NCI-H146 treated with DMSO at 0.1 percent for 48 hours (cell line): ENCODE data around the gene GP9.
"Not testable (repeated sequence)": the region's sequence is repeated elsewhere in the genome, so short reads cannot be mapped to it uniquely, and the experiment has no call there.

Source experiments
- DNase-seq: peaks from one replicate; lab custom pipeline; 2025; ENCODE audit not compliant: unreplicated experiment; lab: John Stamatoyannopoulos, UW

The GP9 gene

DNA sequence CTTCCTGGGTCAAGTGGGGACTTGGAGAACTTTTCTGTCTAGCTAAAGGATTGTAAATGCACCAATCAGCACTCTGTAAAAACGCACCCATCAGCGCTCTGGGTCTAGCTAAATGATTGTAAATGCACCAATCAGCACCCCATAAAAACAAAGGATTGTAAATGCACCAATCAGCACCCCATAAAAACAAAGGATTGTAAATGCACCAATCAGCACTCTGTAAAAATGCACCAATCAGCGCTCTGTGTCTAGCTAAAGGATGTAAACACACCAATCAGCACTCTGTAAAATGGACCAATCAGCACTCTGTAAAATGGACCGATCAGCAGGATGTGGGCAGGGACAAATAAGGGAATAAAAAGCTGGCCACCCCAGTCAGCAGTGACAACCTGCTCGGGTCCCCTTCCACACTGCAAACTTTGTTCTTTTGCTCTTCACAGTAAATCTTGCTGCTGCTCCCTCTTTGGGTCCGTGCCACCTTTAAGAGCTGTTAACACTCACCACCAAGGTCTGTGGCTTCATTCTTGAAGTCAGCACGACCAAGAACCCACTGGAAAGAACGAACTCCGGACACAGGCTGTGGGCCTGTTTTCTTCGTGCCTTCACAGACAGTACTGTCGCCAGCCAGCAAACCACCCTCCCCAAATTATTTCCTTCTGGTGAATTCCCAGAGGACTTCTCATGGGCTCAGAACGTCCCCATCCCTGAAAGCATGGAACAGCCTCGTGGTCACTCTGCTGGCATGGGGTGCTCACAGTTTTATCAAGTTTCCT lies 8.9 kb downstream of the GP9 start:
- DNase-seq, result not testable (repeated sequence)

DNA sequence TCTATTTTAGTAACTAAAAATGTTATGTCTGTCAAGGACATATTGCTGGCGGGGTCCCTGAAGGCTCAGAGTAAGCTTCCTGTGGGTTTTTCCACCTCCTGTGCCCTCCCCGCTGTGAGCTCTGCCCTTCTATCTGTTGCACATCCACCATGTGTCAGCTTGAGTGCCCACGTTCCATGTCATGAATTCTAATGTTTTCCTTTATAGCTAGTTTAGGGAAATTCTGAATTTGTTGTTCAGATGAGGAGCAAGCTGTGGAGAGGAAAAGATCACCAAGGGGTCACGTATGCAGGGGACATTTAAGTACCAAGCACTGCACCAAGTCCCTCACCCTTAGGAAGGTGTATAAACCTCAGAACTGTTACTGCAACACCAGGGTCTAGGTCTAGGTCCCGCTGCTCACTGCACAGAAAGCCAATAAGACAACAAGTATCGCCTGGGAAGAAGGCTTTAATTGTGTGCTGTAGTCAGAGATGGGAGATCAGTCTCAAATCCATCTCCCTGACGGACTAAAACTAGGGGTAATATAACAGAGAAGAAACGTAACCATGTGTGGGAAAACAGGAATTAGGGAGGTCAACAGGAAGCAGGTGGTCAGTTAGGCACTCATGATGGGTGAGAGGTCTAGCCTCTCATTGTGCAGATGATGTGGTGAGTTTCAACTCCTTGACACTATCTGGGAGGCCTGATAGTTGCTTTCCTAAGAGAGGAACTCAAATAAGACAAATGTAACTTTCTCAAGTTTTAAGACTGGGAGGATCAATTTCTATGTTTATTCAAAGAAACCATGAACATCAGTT lies 9.7 kb downstream of the GP9 start:
- DNase-seq, result no peak

DNA sequence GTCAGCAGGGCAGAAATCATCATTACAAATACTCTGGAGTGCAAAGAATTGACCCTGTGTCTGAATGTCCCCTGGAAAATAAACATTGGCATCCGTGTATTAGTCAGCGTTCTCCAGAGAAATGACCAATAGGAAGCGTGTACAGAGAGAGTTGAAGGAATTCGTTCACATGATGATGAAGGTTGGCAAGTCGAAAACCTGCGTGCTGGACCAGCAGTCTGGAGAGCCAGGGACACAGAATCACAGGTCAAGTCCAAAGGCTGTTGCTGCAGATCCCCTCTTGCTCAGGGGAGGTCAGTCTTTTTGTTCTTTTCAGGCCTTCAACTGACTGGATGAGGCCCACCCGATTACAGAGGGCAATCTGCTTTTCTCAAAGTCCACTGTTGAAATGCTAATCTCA lies 16.6 kb downstream of the GP9 start:
- DNase-seq, result no peak

DNA sequence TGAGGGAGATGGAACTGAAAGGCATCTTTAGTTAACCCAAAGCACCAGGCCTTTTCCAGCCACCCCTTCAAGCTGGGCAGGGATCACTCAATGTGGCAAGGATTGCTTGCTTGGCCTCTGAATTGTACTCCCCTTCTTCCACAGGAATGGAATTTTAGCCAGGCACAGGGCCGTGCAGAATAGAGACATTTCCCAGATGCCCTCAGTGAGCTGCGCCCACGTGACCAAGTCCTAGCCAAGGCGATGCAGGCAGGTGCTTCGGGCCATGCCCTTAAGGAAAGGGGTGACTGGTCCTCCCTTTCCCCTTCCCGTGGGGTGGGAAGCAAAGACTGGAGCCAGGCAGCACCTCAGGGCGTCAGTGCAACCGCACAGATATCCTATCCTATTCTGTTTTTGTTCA lies 17.9 kb downstream of the GP9 start:
- DNase-seq, result no peak

DNA sequence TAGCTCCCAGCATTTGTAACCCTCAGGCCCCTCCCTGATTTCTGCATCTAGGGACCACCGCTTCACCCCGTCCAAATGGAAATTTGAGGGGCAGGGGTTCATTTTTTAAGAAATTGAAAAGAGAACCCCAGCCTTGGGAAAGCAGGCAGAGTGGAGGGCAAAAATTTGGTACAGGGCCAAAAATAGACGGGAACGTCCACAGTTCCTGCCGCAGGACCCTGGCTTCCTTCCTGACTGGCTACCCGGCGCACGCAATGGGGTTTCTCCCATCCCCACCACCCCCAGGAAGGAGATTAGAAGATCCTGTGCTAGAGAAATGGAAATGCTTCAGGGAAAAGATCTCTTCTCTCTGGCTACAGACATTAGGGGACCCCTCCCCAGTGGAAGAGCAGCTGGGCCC lies 20.9 kb downstream of the GP9 start:
- DNase-seq, result no peak

DNA sequence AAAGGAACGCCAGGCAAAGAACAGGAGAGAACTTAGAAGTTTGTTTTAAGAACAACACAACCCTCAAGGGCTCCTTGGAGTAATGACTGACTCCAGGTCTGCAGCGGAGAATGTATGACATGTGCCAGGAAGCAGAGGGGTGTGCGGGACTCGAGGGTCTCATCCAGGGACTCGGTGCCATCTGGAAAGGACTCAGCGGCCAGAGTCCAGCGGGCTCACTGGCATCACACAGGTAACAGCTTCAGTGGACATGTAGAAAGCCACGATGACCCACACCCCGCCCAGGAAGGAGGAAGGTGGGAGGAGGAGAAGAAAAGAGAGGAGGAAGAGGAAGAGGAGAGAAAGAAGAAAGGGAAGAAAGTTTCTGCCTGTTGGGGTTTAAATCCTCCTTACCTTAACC lies 21.4 kb downstream of the GP9 start:
- DNase-seq, result no peak

DNA sequence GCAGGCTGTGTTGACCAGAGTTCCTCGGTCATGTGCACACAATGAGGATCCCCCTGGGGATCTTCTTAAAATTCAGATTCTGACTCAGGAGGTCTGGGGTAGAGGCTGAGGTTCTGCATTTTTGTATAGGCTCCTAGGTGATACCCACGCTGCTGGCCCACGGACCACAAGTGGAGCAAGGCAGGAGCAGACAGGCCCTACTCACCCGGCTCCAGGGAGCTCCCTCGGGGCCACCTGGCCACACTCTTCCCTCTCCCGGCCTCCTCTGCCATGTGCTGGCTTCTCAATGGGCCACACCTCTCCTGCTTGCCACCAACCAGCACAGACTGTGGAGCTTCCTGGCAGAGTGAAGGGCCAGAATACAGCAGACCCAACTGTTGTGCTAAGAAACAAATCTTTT lies 23.9 kb downstream of the GP9 start:
- no peak for DNase-seq

DNA sequence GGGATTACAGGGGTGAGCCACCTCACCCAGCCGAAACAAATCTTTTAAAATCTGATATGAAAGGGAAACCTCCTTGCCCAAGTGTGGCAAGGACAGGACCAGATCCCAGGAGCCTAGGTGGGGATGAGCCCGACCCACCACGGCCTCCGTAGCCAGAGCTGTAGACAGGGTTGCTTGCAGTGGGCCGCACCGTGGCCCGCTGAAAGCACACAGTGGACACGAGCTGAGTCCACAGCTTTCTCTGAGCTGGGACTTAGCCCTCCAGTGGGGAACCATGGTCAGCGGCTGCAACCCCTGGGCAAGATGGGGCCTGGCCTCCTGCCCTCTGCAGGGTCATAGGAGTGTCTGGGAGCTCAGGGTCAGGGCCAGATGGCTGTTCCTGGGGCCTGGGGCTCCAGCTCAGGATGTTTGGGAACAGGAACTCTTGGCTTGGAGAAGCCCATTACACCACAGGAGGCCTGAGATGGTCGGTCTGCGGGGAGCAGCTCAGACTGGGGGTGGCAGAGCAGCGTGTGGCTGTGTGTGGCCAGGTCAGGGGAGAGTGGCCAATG lies 24.7 kb downstream of the GP9 start:
- DNase-seq, result no peak

DNA sequence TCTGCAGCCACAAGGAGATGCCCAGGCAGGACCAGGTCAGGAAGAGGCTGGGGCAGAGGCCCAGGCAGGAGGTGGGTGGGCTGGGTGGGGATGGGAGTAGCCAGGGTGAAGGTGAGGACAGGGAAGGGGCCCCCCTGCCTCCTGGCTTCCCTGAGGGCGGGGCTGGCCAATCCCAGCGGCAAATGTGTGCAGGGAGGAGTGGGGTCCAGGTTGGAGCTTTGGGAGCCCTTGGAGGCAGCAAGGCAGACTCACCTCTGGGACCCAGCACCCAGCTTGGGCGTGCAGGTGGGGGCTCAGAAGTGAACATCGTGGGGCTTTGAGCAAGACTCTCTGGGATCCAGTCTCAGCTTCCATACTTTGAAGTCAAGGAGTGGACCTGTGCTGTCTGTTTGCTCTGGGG lies 25.2 kb downstream of the GP9 start:
- DNase-seq, result no peak

DNA sequence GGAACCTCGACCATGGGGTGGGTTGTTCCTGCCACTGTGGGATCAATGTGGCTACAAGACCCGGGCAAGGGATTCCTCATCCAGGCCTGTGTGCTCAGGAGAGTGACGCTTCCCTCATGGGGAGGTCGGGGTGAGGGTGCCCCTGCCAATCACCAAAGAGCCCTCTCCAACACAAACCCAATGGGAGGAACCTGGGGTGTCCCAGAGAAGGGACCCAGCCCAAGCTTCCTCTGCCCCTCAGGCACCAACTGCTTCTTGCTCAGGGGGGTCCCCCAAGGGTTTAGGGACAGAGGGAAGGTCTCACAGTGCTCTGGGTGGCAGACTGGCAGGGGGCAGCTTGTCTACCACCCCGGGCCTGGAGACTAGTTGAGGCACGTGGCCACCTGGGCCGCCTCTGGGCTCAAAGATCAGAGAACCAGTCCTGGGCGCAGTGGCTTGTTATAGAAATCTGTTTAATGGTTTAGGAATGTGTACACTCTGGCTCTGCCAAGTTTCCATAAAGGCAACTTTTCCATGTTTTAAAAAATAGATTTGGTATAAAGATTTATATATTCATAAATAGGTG lies 26.6 kb downstream of the GP9 start:
- DNase-seq, result no peak

DNA sequence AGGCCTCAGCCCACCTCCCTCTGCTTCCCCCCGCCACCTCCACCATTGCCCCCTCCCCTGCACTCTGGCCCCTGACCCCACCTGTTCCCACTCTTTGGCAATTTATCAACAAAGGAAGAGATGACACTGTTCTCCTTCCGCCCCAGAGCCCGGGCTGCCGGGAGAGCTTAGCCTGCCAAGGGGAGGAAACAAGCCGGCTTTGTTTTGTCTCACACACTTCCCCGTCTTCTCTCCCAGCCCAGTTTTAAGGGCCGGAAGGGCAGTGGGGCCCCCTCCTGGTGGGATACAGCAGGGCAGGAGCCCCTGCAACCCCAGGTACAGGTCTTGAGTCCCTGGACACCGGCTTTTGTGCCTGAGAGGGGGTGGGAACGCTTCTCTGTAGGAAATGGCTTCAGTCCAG lies 27.3 kb downstream of the GP9 start:
- peak; percentile 20 for DNase-seq

DNA sequence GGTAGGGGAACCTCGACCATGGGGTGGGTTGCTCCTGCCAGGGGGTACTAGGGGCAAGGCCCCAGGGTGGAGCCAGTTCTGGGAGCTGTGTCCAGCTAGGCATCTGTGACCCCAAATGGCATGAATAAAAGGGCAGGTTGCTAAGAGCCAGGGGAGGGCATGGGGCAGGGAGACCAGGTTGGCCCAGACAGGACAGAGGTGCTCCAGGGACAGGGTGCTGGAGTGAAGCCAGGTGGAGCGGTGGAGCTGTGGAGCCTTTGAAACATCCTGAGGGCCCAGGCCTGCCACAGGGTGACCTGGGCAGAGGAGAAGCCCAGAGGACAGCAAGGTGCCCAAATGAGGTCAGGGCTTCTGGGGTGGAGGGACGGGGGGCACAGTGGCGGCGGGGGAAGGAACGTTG lies 27.7 kb downstream of the GP9 start:
- DNase-seq, result not testable (repeated sequence)

DNA sequence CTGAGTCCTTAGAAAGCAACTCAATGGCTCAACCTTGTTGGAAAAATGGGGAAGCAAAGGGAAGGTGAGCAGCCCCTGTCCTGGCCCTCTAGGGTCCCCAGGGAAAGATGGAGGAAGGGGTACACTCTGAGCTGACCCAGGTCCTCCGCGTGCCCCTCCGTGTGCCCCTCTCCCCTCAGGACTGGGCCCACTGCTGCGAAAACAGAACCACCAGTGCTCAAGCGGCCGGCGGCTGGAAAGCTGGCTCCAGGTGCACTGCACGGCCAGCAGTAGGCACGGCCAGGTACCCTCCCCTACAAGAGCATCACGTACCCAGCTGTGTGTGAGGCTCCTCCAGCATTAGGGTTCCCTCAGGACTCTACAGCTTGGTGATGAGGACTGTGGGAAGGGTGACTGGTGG lies 34.7 kb downstream of the GP9 start:
- no peak for DNase-seq

DNA sequence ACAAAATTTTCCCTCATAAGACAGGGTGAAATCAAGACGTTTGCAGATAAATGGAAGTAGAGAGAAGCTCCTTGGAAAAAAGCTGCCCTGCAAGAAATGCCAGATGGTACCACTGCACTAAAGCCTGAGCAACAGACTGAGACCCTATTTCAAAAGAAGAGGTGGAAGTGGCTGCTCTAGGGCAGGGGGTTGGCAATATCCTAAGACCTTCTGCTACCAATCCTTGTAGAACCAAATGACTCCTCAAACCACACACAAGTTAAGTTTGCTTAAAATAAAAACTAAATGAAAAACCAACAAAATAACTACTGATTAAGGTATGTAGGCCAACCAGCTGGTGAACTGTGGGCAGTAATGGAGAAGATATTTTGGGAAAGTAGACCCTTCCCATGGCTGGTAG lies 39.7 kb downstream of the GP9 start:
- DNase-seq, result no peak

DNA sequence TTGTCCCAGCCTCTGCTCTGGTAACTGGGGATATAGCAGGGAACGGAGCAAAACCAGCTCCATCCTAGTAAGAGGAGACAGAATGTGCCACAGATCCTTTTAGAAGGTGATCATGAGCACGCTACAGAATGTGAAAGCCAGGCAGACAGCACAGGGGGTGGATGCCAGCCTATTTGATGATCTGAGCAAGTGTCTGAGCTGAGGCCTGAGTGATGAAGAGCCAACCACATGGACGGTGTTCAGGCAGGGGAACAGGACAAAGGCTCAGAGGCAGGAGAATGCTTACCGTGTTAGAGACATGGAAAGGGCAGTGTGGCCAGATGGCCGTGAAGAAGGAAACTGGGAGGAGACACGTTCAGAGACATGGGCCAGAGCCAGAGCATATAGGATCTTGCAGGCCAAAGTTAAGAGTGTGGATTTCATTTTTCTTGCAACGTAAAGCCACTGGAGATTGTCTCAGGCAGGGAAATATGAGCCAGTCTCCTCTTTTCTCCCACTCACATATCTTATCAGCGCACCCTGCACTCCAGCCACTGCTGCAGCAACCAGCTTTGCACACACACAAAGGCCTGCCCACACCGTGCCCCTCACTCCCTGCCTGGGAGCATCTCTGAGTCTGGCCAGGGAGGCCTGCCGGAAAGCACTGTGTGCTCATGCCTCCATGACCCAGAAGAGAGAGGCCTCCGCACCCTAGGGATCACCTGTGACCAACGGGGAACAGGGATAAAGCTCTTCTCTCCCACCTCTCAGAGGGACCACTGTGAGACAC lies 41.0 kb downstream of the GP9 start:
- no peak for DNase-seq

DNA sequence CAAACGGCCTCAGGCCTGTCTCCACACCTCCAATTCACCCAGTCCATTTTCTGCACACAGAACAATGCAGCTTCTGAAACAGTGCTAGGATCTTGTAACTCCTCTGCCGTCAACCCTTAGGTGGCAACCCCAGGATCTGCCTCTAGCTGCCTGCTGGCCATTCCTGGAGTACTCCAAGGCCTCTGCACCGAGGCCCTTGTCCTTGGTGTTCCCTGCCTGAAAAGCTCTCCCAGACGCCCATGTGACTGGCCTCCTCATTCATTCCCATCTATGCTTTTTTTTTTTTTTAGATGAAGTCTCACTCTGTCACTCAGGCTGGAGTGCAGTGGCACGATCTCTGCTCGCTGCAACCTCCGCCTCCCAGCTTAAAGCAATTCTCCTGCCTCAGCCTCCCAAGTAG lies 42.7 kb downstream of the GP9 start:
- DNase-seq, result no peak

DNA sequence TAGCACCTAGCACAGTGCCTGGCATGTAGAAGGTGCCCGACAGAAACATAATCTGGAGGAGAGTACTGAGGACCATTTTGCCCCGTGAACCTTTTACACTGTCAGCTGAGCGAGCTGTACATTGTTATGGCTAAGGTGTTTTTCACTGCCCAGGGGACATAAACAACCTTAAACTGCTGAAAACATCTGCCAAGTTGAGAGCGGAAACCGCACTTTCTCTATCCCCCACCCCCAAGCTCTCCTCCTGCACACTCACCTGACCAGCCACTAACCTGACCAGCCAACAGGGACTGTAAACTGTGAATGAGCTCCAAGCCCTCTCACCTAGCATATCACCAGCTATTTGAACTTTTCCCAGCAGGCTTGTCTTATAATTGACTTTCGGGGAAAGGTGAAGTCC lies 43.5 kb downstream of the GP9 start:
- DNase-seq, result no peak

DNA sequence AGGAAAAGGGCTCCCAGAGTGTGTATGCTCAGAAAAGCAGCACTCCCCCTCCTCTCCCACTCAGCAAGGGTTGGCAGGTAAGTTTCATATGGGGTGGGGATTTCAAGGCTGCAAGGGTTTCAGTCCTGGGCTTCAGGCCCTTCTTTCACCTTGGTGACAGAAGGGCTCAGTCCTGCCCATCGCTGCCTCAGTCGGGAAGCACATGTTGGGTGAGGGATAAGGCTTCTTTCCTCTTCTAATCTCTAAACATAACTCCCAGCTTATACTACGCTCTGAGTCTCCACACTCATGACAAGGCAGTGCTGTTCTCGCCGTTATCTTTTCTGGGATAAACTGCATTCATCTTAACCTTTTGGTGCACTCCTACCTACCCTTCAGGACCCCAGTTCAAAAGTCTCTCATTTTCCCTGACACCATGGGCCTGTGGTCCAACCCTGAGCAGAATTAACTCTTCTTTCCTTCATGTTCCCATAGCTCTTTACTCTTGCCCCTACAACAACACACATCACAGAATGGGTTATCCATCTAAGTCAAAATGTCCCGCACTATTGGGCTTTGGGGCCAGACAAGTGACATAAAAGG lies 44.0 kb downstream of the GP9 start:
- no peak for DNase-seq

DNA sequence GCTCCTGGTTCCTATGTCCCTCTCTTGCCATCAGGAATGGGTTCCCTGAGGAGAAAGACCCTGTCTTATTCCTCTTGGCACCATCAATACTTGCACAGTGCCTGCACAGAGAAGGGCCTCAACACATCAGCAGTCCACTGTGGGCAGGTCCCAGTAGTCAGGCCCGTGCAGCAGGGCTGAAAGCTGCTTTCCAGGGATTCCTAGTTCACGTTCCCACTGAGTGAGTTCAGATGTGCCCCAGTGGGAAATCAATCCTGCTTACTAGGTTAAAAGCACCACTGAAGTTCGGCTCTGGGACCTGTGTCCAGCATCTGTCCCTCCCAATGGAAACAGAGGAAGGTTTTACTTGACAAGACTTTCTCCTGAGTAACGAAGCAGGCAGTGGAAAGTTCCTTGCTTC lies 45.3 kb downstream of the GP9 start:
- no peak for DNase-seq

DNA sequence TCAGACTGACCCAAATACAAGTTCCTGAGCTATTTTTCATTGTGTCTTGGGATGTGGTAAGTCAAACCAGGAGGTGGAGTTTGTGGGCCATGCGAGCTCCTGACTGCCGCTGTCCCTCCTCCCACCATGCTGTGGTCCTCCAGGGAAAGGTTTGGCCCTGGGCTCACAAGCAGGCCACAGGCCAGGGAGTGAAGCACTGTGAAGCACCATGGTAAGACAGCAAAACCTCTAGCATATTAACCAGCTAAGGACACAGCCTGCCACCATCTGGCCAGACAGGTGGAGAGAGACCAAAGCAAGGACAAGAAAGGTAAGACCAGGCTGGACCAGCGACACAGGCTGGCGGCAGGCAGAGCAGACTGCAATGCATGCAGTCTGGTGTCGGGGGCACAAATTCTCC lies 45.7 kb downstream of the GP9 start:
- DNase-seq, result no peak
